PC-9 (cell line): ENCODE measurements around the gene GABPB1. TPM values are rescaled to one million over a fixed set of nuclear protein-coding genes. Genes with fewer than 3 reads are reported as not detected.

Source experiments
- BruUV-seq: library from RNA; stranded (reverse); fragments of 400-500 nt; replicated peaks from 2 replicates; lab custom pipeline; 2021; lab: Mats Ljungman, UMichigan
- CTCF ChIA-PET: fragments of 300-600 bp; sonication (Branson Sonifier 250); formaldehyde crosslinking; loops from one replicate; lab custom pipeline; 2022; ENCODE audit warnings: antibody characterized with exemption; lab: Charles Lee
- POLR2A ChIA-PET: fragments of 300-600 bp; sonication (Branson Sonifier 250); formaldehyde crosslinking; loops from one replicate; lab custom pipeline; 2022; ENCODE audit warnings: antibody characterized with exemption; ENCODE audit not compliant: unreplicated experiment; lab: Charles Lee
- DNase-seq, 2 experiments: peaks; one replicate each; pipeline versions ENCODE4 v3.0.0 to v3.0.0-alpha.2; 2015 to 2022; ENCODE audit warnings: mixed read lengths in 1 of 2
- H2AFZ ChIP-seq: fragments of 200-600 bp; sonication (generic); 2 replicates; pipeline ENCODE4 v1.8.1; 2017; ENCODE audit warnings: antibody characterized with exemption
- H3F3A ChIP-seq: fragments of 200-600 bp; sonication (generic); 2 replicates; pipeline ENCODE4 v1.8.1; 2017; ENCODE audit warnings: antibody characterized with exemption, mild to moderate bottlenecking, low read depth; ENCODE audit not compliant: insufficient read depth
- H3K27ac ChIP-seq: fragments of 200-600 bp; sonication (generic); 2 replicates; pipeline ENCODE4 v1.6.1; 2016; ENCODE audit warnings: mixed run types
- H3K27me3 ChIP-seq: fragments of 200-600 bp; sonication (generic); 2 replicates; pipeline ENCODE4 v1.6.1; 2016; ENCODE audit warnings: low read depth, mixed run types; ENCODE audit not compliant: insufficient read depth
- H3K36me3 ChIP-seq: fragments of 200-600 bp; sonication (generic); 2 replicates; pipeline ENCODE4 v1.6.1; 2016; ENCODE audit warnings: low read depth, mixed run types
- H3K4me1 ChIP-seq: fragments of 200-600 bp; sonication (generic); replicated peaks from 2 replicates; pipeline ENCODE4 v1.6.1; 2016; ENCODE audit warnings: mixed run types; ENCODE audit not compliant: insufficient read depth
- H3K4me2 ChIP-seq: fragments of 200-600 bp; sonication (generic); 2 replicates; pipeline ENCODE4 v1.6.1; 2017; ENCODE audit warnings: mixed run types
- H3K4me3 ChIP-seq: fragments of 200-600 bp; sonication (generic); 2 replicates; pipeline ENCODE4 v1.6.1; 2016; ENCODE audit warnings: mixed run types
- H3K79me2 ChIP-seq: fragments of 200-600 bp; sonication (generic); 2 replicates; pipeline ENCODE4 v1.6.1; 2017; ENCODE audit warnings: low read depth, mixed run types
- H3K9me2 ChIP-seq: fragments of 200-600 bp; sonication (generic); 2 replicates; pipeline ENCODE4 v1.8.1; 2017; ENCODE audit warnings: mild to moderate bottlenecking; ENCODE audit not compliant: insufficient read depth
- H3K9me3 ChIP-seq: fragments of 200-600 bp; sonication (generic); 2 replicates; pipeline ENCODE4 v1.8.1; 2016; ENCODE audit warnings: low read depth; ENCODE audit not compliant: insufficient read depth
- H4K20me1 ChIP-seq: fragments of 200-600 bp; sonication (generic); 2 replicates; pipeline ENCODE4 v1.8.1; 2017; ENCODE audit not compliant: insufficient read depth
- CTCF ChIP-seq: fragments of 200-600 bp; sonication (generic); conservative IDR thresholded peaks from 2 replicates; pipeline ENCODE4 v1.6.1; 2017; ENCODE audit warnings: mixed run types, antibody characterized with exemption, mild to moderate bottlenecking, moderate library complexity
- EZH2 ChIP-seq: fragments of 200-600 bp; sonication (generic); IDR thresholded peaks from 2 replicates; pipeline ENCODE4 v1.8.0; 2017; ENCODE audit warnings: antibody characterized with exemption, low read depth
- intact Hi-C: fragments of 100-400 bp; cut with micrococcal nuclease; formaldehyde crosslinking; loops from one replicate; pipeline ENCODE4 v1.10.0; 2022; ENCODE audit not compliant: unreplicated experiment
- total RNA-seq: library from RNA; stranded (reverse); gene quantifications from 2 replicates; pipeline ENCODE4 v1.2.3, GENCODE V29; 2021

GABPB1 gene
- total RNA-seq, 1 experiment from 2014 or later: 21.7 TPM

DNA sequence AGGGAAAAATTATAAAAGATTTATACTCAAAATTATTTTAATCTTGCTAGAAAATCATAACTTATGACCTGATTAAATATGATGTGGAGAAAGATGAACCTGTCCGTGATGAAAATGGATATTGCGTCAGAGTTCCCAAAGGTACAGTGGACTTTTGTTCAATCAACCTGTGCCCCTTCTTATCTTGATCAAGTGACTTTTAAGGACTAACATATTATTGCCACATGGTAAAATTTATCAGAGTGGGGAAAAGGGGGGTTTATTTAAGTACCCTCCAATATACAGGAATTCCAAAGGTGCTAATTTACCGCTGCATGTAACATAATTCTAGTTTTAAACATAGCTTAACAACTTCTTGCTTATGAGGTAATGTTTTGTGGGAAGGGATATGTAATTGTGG is 129.1 kb downstream of the GABPB1 start:
- H2AFZ ChIP-seq: no peak overlapping the region
- TF ChIP-seq CTCF (no peak), EZH2 (no peak)
- H3K4me3 ChIP-seq: no peak overlapping the region
- H3K79me2 ChIP-seq: no peaks in the 10 kb centered on the region
- BruUV-seq: no TSS peak
- peaks cover 7% of the 10 kb centered on the region for H3K4me1 ChIP-seq
- H4K20me1 ChIP-seq: no peaks in the 10 kb centered on the region
- peaks cover 10% of the 10 kb centered on the region; the same call in 1 of the 2 replicates for H3K36me3 ChIP-seq
- H3K4me2 ChIP-seq: no peak overlapping the region
- H3K27ac ChIP-seq: no peak overlapping the region
- H3K9me3 ChIP-seq: no peaks in the 10 kb centered on the region
- DNase-seq: no peak
- H3K9me2 ChIP-seq: no peaks in the 10 kb centered on the region
- peaks cover 2% of the 10 kb centered on the region for H3F3A ChIP-seq
- intact Hi-C loops: no loop called here
- POLR2A ChIA-PET: no interaction called here
- no peaks in the 10 kb centered on the region for H3K27me3 ChIP-seq
- CTCF ChIA-PET: no interaction called here

Other genes with a start within 250 kb of the GABPB1 start
- 0.20 and 0.60 TPM in 2 replicates for gene ATP8B4, start 236.0 kb downstream of the GABPB1 start, total RNA-seq
- gene SLC27A2, start 173.0 kb downstream of the GABPB1 start, total RNA-seq: 5.8 and 7.5 TPM in 2 replicates
- not detected in 2 replicates for gene HDC, start 89.5 kb downstream of the GABPB1 start, total RNA-seq
- 64.6 and 70.7 TPM in 2 replicates for gene USP8, start 69.2 kb upstream of the GABPB1 start, total RNA-seq
- not detected in 2 replicates for gene USP50, start 191.5 kb upstream of the GABPB1 start, total RNA-seq